ENCODE data around the gene ITGA8.
"Not testable (repeated sequence)": the region's sequence is repeated elsewhere in the genome, so short reads cannot be mapped to it uniquely, and the experiment has no call there.

Gene ITGA8

DNA sequence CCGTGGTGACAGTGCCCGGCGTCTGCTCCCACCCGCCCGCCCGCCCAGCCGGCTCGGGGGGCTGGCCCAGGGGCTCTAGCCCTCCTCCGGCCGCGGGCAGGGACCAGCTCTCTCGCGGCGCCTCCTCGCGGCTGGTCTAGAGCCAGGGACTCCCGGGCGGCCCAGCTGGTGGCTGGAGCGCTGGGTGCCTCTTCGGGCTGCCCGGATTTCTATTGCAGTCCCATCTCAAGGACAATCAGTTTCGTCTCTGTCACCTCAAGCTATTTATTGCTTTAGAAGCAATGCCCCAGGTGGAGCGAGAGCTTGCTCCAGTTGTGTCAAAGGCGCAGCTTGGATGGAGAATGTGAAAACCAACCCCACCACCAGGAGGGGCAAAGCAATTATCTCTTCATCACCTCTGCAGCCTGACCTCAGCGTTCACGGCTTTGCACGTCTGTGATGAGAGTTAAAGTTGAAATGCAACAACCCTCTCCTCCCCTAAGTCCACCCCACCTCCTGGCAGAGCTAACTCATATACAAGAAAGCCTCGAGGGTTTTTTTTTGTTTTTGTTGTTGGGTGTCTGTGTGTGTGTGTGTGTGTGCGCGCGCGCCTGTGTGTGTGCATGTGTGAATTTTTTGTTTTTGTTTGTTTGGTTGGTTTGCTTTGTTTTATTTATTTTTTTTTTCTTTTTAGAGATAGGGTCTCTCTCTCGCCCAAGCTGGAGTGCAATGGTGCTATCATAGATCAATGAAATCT lies at the start of gene ITGA8:
ITGA8 (minus strand) TSS at position 24 of the 736 bp plus-strand sequence. CDS start 151 bp downstream, outside the sequence.
- Histone ChIP-seq H3K36me3 (ENCODE audit: insufficient read depth, low read length) (no peaks in the 10 kb centered on the region), H3K9me3 (ENCODE audit: low read length) (no peaks in the 10 kb centered on the region), H3K4me1 (ENCODE audit: insufficient read depth, low read length) (no peaks in the 10 kb centered on the region), H3K4me3 (ENCODE audit: low read length) (no peak within 1 kb of the TSS), H3K27me3 (ENCODE audit: insufficient read depth, low read length) (peaks cover 40% of the 10 kb centered on the region), H2AFZ (ENCODE audit: low read depth, low read length) (no peak within 1 kb of the TSS)

DNA sequence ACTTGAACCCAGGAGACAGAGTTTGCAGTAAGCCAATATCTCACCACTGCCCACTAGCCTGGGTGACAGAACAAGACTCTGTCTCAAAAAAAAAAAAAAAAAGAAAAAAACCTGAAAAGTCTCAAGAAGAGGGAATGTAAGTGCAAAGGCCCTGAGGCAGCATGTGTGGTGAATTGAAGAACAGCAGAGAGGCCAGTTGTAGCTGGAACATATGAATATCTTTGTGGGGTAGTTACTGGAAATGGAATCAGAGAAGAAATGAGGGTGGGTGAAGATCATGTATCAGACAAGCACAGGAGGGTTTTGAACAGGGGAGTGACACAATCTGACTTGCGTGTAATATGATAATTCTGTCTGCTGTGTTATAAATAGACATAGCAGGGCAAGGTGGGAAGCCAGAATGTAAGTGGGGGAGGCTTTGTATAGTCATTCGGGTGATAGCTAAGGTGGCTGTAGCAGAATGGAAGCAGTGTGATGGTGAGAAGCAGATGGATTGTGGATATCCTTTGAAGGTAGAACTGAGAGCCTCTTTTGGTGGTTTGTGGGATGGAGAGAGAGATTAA lies 45.3 kb upstream of the ITGA8 start:
- no peaks in the 10 kb centered on the region for H3K27me3 ChIP-seq (ENCODE audit: insufficient read depth, low read length)
- no peak overlapping the region for H2AFZ ChIP-seq (ENCODE audit: low read depth, low read length)
- no peaks in the 10 kb centered on the region for H3K36me3 ChIP-seq (ENCODE audit: insufficient read depth, low read length)
- H3K4me3 ChIP-seq (ENCODE audit: low read length): no peak overlapping the region
- H3K9me3 ChIP-seq (ENCODE audit: low read length): no peaks in the 10 kb centered on the region
- no peaks in the 10 kb centered on the region for H3K4me1 ChIP-seq (ENCODE audit: insufficient read depth, low read length)

DNA sequence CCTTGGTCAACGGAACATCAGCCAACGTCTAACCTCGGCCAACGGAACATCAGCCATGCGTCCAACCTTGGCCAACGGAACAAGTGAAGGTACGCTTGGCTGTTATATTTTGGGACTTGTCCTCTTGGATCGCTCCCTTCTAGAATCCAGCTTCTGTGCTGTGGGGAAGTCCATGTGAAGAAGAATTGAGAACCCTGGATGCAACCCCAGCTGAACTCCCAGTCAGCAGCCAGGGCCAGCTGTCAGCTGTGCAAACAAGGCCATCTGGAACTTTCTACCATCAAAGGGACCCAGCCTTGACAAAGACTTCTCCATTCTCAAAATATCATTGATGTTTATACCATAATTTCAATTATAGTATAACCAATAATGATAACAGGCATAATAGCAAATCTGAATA lies 43.3 kb upstream of the ITGA8 start:
- H2AFZ ChIP-seq (ENCODE audit: low read depth, low read length): no peak overlapping the region
- H3K4me1 ChIP-seq (ENCODE audit: insufficient read depth, low read length): no peaks in the 10 kb centered on the region
- H3K9me3 ChIP-seq (ENCODE audit: low read length): no peaks in the 10 kb centered on the region
- H3K36me3 ChIP-seq (ENCODE audit: insufficient read depth, low read length): no peaks in the 10 kb centered on the region
- H3K27me3 ChIP-seq (ENCODE audit: insufficient read depth, low read length): no peaks in the 10 kb centered on the region
- H3K4me3 ChIP-seq (ENCODE audit: low read length): no peak overlapping the region

DNA sequence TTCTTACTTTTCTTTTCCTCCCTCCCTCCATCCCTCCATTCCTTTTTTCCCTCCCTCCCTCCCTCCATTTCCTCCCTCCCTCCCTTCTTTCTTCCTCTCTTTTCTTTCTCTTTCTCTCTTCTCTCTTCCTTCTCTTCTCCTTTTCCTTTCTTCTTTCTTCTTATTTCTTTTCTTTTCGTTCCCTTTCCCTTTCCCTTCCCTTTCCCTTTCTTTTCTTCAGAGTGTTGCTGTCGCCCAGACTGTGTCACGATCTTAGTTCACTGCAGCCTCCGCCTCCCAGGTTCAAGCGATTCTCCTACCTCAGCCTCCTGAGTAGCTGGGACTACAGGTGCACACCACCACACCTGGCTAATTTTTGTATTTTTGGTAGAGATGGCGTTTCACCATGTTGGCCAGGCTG lies 42.5 kb upstream of the ITGA8 start:
- not testable (repeated sequence) for H3K27me3 ChIP-seq (ENCODE audit: insufficient read depth, low read length); H2AFZ ChIP-seq (ENCODE audit: low read depth, low read length); H3K9me3 ChIP-seq (ENCODE audit: low read length); H3K36me3 ChIP-seq (ENCODE audit: insufficient read depth, low read length); H3K4me1 ChIP-seq (ENCODE audit: insufficient read depth, low read length); H3K4me3 ChIP-seq (ENCODE audit: low read length)

DNA sequence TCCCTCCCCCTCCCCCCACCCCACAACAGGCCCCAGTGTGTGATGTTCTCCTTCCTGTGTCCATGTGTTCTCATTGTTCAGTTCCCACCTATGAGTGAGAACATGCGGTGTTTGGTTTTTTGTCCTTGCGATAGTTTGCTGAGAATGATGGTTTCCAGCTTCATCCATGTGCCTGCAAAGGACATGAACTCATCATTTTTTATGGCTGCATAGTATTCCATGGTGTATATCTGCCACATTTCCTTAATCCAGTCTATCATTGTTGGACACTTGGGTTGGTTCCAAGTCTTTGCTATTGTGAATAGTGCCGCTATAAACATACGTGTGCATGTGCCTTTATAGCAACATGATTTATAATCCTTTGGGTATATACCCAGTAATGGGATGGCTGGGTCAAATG lies 41.5 kb upstream of the ITGA8 start:
- not testable (repeated sequence) for H3K36me3 ChIP-seq (ENCODE audit: insufficient read depth, low read length); H3K9me3 ChIP-seq (ENCODE audit: low read length); H2AFZ ChIP-seq (ENCODE audit: low read depth, low read length); H3K4me3 ChIP-seq (ENCODE audit: low read length); H3K27me3 ChIP-seq (ENCODE audit: insufficient read depth, low read length); H3K4me1 ChIP-seq (ENCODE audit: insufficient read depth, low read length)

DNA sequence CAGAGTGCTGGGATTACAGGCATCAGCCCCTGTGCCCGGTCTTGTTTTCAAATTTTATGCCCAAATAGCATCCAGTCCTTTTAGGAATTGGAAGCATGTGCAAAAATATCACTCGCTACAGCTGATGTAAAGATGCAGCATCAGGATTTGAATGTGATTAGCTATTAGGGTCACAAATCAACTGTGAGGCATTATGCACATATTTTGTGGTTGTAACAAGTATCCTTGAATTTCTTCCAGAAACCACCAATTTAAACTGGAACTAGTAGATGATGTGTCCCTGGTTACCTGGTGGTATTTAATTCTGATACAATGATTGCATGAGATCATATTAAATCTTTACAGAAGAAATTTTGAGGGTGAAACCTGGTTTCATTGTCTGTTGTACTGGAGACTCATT lies 41.0 kb upstream of the ITGA8 start:
- Histone ChIP-seq H3K4me1 (ENCODE audit: insufficient read depth, low read length) (no peaks in the 10 kb centered on the region), H3K9me3 (ENCODE audit: low read length) (no peaks in the 10 kb centered on the region), H2AFZ (ENCODE audit: low read depth, low read length) (no peak overlapping the region), H3K27me3 (ENCODE audit: insufficient read depth, low read length) (no peaks in the 10 kb centered on the region), H3K36me3 (ENCODE audit: insufficient read depth, low read length) (no peaks in the 10 kb centered on the region), H3K4me3 (ENCODE audit: low read length) (no peak overlapping the region)

DNA sequence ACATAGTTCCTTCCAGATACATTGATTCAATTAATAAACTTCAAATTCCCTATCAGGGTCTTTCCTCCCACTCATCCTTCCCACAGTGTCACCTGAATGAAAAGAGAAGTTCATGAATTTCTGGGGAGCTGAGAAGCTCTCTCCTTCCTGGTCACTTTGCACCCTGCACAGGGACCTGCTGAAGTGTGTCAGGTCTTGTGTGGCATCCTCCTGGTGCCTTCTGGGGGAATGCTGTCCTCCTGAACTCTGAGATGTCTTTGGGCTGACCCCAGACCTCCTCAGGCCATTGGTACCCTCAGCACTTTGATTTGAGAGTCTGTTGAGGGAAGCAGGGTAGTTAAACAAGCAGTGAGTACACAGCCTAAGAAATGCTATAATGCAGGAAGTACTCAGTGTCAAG lies 39.5 kb upstream of the ITGA8 start:
- no peaks in the 10 kb centered on the region for H3K27me3 ChIP-seq (ENCODE audit: insufficient read depth, low read length)
- no peak overlapping the region for H3K4me3 ChIP-seq (ENCODE audit: low read length)
- H3K36me3 ChIP-seq (ENCODE audit: insufficient read depth, low read length): no peaks in the 10 kb centered on the region
- no peaks in the 10 kb centered on the region for H3K4me1 ChIP-seq (ENCODE audit: insufficient read depth, low read length)
- H3K9me3 ChIP-seq (ENCODE audit: low read length): no peaks in the 10 kb centered on the region
- H2AFZ ChIP-seq (ENCODE audit: low read depth, low read length): no peak overlapping the region

DNA sequence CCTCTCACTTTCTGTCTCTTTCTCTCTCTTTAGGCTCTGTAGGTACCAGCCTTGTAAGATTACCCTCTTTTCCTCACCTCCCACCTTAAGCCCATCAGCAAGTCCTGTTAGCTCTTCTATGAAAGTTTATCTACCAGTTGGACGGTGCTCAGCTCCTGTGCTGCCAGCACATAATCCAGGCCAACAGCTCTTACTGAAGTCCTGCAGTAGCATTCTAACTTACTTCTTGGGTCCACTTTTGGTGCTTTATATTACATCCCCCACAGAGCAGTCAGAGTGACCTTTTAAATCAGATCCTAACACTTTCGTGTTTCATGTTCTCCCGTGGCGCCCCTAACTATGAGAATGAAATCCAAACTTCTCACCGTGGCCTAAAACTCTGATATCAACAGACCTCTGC lies 38.9 kb upstream of the ITGA8 start:
- Histone ChIP-seq H3K4me1 (ENCODE audit: insufficient read depth, low read length) (no peaks in the 10 kb centered on the region), H3K4me3 (ENCODE audit: low read length) (no peak overlapping the region), H3K9me3 (ENCODE audit: low read length) (no peaks in the 10 kb centered on the region), H3K27me3 (ENCODE audit: insufficient read depth, low read length) (no peaks in the 10 kb centered on the region), H2AFZ (ENCODE audit: low read depth, low read length) (no peak overlapping the region), H3K36me3 (ENCODE audit: insufficient read depth, low read length) (no peaks in the 10 kb centered on the region)

DNA sequence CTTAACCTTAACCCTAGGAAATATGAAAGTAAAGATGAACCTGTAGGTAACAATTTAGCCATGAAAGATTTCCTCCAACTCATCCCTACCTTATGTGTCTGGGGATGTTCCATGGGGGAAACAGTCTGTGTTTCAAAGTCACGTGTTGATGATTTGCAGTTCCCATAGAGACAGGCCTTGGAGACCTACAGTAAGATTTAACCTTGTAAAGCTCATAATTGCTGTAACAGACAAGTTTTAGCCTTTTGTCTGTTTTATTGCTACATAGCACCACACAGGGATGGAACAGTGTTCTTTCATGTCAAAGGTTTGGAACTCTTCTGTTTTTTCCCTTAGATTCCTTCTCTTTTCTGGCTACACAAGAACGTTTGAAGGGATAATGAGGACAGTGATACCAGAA lies 35.2 kb upstream of the ITGA8 start:
- Histone ChIP-seq H2AFZ (ENCODE audit: low read depth, low read length) (no peak overlapping the region), H3K36me3 (ENCODE audit: insufficient read depth, low read length) (no peaks in the 10 kb centered on the region), H3K4me1 (ENCODE audit: insufficient read depth, low read length) (no peaks in the 10 kb centered on the region), H3K9me3 (ENCODE audit: low read length) (no peaks in the 10 kb centered on the region), H3K27me3 (ENCODE audit: insufficient read depth, low read length) (no peaks in the 10 kb centered on the region), H3K4me3 (ENCODE audit: low read length) (no peak overlapping the region)

DNA sequence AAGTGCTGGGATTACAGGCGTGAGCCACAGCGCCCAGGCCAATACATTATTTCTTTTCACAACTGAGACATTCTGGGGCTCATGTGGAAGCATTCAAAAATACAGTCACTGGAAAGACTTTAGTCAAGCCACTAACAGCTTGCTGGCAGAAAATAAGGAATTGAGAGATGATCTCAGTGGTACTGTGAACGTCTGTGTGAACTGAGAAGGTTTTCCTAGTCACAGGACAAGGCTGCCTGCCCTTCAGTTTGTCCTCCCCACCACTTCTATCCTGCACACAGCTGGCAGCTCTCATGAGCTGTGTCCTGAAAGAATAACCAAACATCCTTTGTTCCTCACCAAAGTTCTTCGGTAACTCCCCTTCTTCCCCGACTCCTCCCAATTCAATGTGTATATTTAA lies 31.3 kb upstream of the ITGA8 start:
- Histone ChIP-seq H3K4me3 (ENCODE audit: low read length) (no peak overlapping the region), H3K36me3 (ENCODE audit: insufficient read depth, low read length) (no peaks in the 10 kb centered on the region), H3K27me3 (ENCODE audit: insufficient read depth, low read length) (no peaks in the 10 kb centered on the region), H3K4me1 (ENCODE audit: insufficient read depth, low read length) (no peaks in the 10 kb centered on the region), H3K9me3 (ENCODE audit: low read length) (no peaks in the 10 kb centered on the region), H2AFZ (ENCODE audit: low read depth, low read length) (no peak overlapping the region)

DNA sequence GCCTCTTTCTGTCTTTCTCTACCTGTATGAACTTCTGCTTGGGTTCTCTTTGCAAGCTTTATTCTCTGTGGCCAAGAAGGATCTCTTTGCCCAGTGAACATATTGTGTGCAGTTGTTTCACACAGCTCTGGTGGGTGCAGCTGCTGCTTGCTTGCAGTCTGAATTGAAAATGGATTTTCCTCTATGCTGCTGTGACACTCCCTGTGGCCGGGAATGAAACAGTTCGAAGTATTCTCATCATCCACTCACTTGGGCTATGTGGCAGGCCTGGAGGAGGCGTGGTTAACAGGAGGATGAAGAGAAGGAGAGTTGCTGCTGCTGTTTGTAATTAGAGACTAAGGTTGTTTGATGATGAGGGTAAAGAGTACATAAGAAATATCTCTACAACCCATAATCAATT lies 28.4 kb upstream of the ITGA8 start:
- Histone ChIP-seq H3K4me1 (ENCODE audit: insufficient read depth, low read length) (no peaks in the 10 kb centered on the region), H3K36me3 (ENCODE audit: insufficient read depth, low read length) (no peaks in the 10 kb centered on the region), H3K27me3 (ENCODE audit: insufficient read depth, low read length) (no peaks in the 10 kb centered on the region), H3K4me3 (ENCODE audit: low read length) (no peak overlapping the region), H2AFZ (ENCODE audit: low read depth, low read length) (no peak overlapping the region), H3K9me3 (ENCODE audit: low read length) (no peaks in the 10 kb centered on the region)

DNA sequence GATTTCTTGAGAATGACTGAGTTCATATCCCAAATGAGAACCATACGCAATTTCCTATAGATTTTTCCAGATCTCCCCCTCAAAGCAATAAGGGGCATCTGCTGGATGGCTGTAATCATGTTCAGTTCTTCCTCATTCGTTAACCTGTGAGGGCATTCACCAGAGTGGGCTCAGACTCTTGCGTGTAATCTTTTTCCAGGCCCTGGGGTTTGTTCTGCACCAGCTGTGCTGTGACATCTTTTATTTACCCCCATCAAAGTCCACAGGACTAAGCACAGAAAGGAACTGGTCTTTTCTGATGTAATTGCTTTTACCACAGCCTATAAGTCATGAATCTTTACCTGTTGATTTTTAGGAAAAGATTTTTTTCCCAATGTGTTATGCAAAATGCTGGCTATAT lies 27.9 kb upstream of the ITGA8 start:
- H3K27me3 ChIP-seq (ENCODE audit: insufficient read depth, low read length): no peaks in the 10 kb centered on the region
- H3K9me3 ChIP-seq (ENCODE audit: low read length): no peaks in the 10 kb centered on the region
- H3K4me1 ChIP-seq (ENCODE audit: insufficient read depth, low read length): no peaks in the 10 kb centered on the region
- no peak overlapping the region for H3K4me3 ChIP-seq (ENCODE audit: low read length)
- H2AFZ ChIP-seq (ENCODE audit: low read depth, low read length): no peak overlapping the region
- H3K36me3 ChIP-seq (ENCODE audit: insufficient read depth, low read length): no peaks in the 10 kb centered on the region

DNA sequence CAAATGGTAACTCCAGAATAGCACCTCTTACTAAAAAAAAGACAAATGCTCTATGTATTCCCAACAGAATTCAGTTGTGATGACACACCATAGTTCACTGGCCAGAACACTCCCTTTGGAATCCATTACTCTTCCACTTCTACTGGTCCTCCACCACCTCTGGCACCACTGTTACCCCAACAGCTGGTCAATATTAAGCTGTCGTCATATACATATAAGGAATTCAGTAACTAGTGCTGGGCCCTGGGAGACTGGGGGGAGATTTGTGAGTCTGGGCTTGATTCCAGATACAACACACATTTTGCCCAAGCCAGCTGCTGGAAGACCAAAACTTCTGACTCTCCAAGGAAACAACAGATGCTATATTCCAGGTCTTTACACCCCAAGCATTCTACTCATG lies 26.0 kb upstream of the ITGA8 start:
- H3K9me3 ChIP-seq (ENCODE audit: low read length): no peaks in the 10 kb centered on the region
- peaks cover 3% of the 10 kb centered on the region for H3K27me3 ChIP-seq (ENCODE audit: insufficient read depth, low read length)
- no peak overlapping the region for H2AFZ ChIP-seq (ENCODE audit: low read depth, low read length)
- no peak overlapping the region for H3K4me3 ChIP-seq (ENCODE audit: low read length)
- no peaks in the 10 kb centered on the region for H3K36me3 ChIP-seq (ENCODE audit: insufficient read depth, low read length)
- H3K4me1 ChIP-seq (ENCODE audit: insufficient read depth, low read length): no peaks in the 10 kb centered on the region

Data from neuron (in vitro differentiated cells).